Measurements from ENCODE around the gene B3GNT5. TPM values are rescaled to one million over a fixed set of nuclear protein-coding genes. Genes with fewer than 3 reads are reported as not detected.

Gene B3GNT5
- total RNA-seq, 1 experiment from 2014 or later = 42.9 TPM

DNA sequence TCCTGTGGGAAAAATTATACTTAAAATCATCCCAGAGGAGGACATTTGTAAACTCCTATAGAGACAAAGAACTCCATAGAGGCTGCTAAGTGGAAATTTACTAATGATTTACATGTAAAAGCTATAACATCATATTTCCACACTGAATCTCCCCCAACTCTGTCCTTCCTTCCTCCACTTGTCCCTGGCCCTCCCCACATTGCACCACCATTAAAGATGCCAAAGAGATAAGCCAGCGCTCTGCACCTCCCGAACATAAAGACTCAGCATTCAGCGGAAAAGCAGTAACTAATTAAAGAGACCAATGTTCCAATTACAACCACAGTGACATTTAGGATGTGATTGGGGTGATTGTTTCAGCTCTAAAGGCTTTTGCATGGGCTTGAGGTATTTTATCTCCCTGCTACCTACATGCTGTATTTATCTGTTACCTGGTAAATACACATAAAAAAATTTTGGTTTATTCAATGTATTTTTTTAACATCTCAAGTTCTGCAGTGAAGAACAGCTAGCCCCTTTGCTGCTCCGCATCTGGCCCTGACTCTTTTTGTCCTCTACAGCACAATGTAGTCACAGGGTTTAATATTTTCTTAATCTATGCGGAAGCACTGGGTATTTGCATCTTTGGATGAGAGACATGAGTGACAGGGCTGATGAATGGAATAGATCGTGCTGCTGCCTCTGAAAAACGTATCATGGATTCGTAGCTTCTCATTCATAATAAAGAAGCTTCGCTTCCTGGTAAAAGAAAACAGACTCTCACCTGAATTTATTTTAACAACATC lies 35.3 kb upstream of the B3GNT5 start:
- no peaks in the 10 kb centered on the region for H3K9me3 Mint-ChIP-seq (ENCODE audit: low read depth, unreplicated experiment)
- CTCF ChIA-PET = interaction anchor here (0.6 to 0.8 kb wide), 2 partner anchors 41 to 168 kb away, joined by 3 to 4 read pairs; no protein-coding TSS in a partner anchor
- H3K36me3 Mint-ChIP-seq (ENCODE audit: insufficient read depth, unreplicated experiment) = no peaks in the 10 kb centered on the region
- BruUV-seq (replicated peaks) = no TSS peak
- intact Hi-C loops (cut with micrococcal nuclease; ENCODE audit: unreplicated experiment) = no loop called here
- no peaks in the 10 kb centered on the region for H3K27me3 Mint-ChIP-seq (ENCODE audit: unreplicated experiment)
- TF ChIP-seq, protein P1, sequence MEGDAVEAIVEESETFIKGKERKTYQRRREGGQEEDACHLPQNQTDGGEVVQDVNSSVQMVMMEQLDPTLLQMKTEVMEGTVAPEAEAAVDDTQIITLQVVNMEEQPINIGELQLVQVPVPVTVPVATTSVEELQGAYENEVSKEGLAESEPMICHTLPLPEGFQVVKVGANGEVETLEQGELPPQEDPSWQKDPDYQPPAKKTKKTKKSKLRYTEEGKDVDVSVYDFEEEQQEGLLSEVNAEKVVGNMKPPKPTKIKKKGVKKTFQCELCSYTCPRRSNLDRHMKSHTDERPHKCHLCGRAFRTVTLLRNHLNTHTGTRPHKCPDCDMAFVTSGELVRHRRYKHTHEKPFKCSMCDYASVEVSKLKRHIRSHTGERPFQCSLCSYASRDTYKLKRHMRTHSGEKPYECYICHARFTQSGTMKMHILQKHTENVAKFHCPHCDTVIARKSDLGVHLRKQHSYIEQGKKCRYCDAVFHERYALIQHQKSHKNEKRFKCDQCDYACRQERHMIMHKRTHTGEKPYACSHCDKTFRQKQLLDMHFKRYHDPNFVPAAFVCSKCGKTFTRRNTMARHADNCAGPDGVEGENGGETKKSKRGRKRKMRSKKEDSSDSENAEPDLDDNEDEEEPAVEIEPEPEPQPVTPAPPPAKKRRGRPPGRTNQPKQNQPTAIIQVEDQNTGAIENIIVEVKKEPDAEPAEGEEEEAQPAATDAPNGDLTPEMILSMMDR (IDR thresholded peaks at IDR 0.05; ENCODE audit: unreplicated experiment) = no peak
- H3K4me1 Mint-ChIP-seq (ENCODE audit: low read depth, unreplicated experiment) = no peaks in the 10 kb centered on the region
- DNase-seq = no peak
- H3K27ac Mint-ChIP-seq (ENCODE audit: unreplicated experiment) = no peak overlapping the region
- H3K4me3 Mint-ChIP-seq (ENCODE audit: low read depth, unreplicated experiment) = no peak overlapping the region

DNA sequence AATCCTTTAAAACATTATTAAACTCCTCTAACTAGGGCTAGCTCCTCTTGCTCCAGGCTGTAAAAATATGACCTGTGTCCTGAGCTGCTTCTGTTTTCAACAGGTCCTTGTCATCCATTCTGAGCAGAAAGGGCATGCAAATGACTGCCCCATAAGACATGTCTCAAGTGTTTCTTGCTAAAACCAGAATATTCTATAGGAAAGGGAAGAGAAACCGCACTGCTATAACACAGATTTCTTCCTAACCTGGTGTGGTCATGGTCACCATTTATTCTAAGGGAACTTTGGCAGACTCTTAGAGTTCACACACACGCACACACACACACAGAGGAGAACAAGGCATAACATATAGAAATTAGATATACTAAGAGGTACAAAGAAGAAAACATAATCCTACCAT lies 34.2 kb upstream of the B3GNT5 start:
- Mint-ChIP-seq H3K27ac (ENCODE audit: unreplicated experiment) (no peak overlapping the region), H3K4me3 (ENCODE audit: low read depth, unreplicated experiment) (no peak overlapping the region), H3K27me3 (ENCODE audit: unreplicated experiment) (no peaks in the 10 kb centered on the region), H3K36me3 (ENCODE audit: insufficient read depth, unreplicated experiment) (no peaks in the 10 kb centered on the region), H3K9me3 (ENCODE audit: low read depth, unreplicated experiment) (no peaks in the 10 kb centered on the region), H3K4me1 (ENCODE audit: low read depth, unreplicated experiment) (no peaks in the 10 kb centered on the region)
- CTCF ChIA-PET = no interaction called here
- no TSS peak for BruUV-seq (replicated peaks)
- DNase-seq = no peak
- intact Hi-C loops (cut with micrococcal nuclease; ENCODE audit: unreplicated experiment) = no loop called here
- TF ChIP-seq, protein P1 (IDR thresholded peaks at IDR 0.05; ENCODE audit: unreplicated experiment) = no peak

DNA sequence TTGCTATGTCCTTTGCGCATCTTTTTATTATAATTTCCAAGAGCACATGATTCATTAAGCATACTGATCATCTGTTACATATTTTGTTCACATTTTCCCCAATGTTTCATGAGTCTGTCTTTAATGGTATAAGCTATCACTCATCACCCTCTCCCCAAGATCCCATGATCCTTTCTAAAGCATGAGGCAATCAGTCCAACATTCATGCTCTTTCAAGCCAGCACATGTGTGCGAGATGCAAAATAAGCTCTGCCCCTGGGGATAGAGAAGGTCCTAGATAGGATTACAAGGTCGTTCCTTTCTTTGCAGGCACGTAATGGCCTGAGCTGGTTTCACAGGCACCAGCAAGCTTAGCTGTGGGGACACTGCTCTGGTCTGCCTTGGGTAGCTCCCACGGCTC lies 32.2 kb upstream of the B3GNT5 start:
- no TSS peak for BruUV-seq (replicated peaks)
- intact Hi-C loops (cut with micrococcal nuclease; ENCODE audit: unreplicated experiment) = no loop called here
- Mint-ChIP-seq H3K4me3 (ENCODE audit: low read depth, unreplicated experiment) (no peak overlapping the region), H3K36me3 (ENCODE audit: insufficient read depth, unreplicated experiment) (no peaks in the 10 kb centered on the region), H3K27ac (ENCODE audit: unreplicated experiment) (no peak overlapping the region), H3K27me3 (ENCODE audit: unreplicated experiment) (no peaks in the 10 kb centered on the region), H3K9me3 (ENCODE audit: low read depth, unreplicated experiment) (no peaks in the 10 kb centered on the region), H3K4me1 (ENCODE audit: low read depth, unreplicated experiment) (no peaks in the 10 kb centered on the region)
- TF ChIP-seq, protein P1 (IDR thresholded peaks at IDR 0.05; ENCODE audit: unreplicated experiment) = no peak
- no peak for DNase-seq
- CTCF ChIA-PET = interaction anchor here (1.3 kb wide), 1 partner anchor 162 kb away, joined by 3 read pairs; no protein-coding TSS in a partner anchor

DNA sequence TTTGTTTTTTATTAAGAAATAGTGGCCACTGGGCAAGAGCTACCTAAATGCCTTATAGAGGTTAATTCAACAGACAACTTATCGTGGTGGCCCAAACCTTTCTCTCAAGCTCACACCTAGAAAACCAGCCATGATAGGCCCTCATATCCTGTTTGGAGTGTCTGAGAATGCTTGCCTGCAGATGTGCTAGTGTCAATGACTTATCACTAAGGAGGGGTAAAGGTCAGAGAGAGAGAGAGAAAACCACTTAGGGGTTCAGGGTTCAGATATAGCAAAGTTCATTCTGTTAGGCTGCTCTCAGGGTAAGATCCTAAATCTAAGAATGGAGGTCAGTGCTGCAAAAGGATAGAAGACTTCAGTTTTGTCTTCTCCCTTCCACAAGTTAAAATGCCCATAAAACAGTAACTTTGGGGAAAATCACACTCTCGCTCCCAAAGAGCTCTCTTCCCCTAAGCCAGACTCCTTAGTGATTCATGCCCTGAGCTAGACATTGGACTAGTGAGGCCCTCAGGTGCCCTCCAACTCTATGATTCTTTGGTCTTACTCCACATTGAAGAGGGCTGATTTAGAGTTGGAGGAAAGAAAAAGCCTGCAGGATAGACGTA lies 30.3 kb upstream of the B3GNT5 start:
- intact Hi-C loops (cut with micrococcal nuclease; ENCODE audit: unreplicated experiment) = no loop called here
- TF ChIP-seq, protein P1 (IDR thresholded peaks at IDR 0.05; ENCODE audit: unreplicated experiment) = no peak
- BruUV-seq (replicated peaks) = no TSS peak
- H3K4me1 Mint-ChIP-seq (ENCODE audit: low read depth, unreplicated experiment) = no peaks in the 10 kb centered on the region
- no peak overlapping the region for H3K4me3 Mint-ChIP-seq (ENCODE audit: low read depth, unreplicated experiment)
- CTCF ChIA-PET = no interaction called here
- no peaks in the 10 kb centered on the region for H3K36me3 Mint-ChIP-seq (ENCODE audit: insufficient read depth, unreplicated experiment)
- no peak overlapping the region for H3K27ac Mint-ChIP-seq (ENCODE audit: unreplicated experiment)
- DNase-seq = no peak
- no peaks in the 10 kb centered on the region for H3K27me3 Mint-ChIP-seq (ENCODE audit: unreplicated experiment)
- H3K9me3 Mint-ChIP-seq (ENCODE audit: low read depth, unreplicated experiment) = peaks cover 3% of the 10 kb centered on the region
